ENCODE results near the gene CD109.
"Not testable (repeated sequence)": the region's sequence is repeated elsewhere in the genome, so short reads cannot be mapped to it uniquely, and the experiment has no call there.

CD109 gene

DNA sequence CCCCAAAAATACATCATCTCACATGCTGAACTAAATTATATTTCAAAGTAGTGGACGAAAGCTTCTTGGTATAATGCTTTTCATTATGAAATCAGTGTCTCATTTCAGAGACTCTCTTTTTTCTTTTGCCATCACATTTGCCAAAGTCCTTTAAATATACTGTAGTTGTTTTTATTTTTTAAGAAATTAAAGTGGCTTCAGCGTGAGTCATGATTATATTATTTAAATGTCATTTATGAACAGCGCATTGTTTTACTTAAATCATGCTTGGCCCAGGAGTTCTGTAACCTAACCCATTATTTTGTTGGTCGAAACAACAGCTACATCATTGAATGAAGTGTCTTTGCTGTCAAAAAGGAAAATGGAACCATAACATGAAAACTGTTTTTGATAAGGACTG, 100.9 kb downstream of the CD109 start:
- DNase-seq, result no peak

DNA sequence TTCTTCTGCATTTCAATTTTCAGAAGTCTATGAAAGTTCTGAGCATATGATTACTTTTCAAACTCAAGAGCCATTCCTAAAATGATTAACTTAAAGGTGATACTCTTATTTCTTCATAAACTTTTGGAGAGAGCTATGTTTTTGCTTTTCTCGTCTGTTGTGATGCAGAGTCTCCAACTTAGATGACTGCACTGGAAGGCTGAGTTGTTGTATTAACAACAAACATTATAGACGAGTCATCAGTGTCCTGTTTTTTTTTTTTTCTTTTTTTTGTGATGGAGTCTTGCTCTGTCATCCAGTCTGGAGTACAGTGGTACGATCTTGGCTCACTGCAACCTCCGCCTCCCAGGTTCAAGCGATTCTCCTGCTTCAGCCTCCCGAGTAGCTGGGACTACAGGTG, 101.9 kb downstream of the CD109 start:
- no peak for DNase-seq

DNA sequence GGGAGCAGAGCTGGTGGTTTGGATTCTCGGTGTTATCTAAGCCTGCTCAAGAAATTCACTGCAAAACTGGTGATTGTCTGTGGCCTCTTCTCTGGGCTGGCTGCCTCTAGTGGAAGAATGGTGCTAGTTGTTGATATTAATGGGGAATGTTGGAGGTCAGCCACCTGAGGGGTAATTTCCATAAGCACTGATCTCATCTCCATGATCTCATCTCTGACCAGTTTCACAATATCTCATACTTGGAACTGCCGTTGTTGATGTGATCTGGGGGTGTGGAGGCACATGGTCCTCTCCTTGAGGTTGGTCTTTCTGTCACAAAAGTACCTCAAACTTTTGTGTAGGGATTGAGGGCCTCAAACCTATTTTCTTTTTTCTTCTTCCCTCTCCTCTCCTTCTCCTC, 102.6 kb downstream of the CD109 start:
- no peak for DNase-seq

DNA sequence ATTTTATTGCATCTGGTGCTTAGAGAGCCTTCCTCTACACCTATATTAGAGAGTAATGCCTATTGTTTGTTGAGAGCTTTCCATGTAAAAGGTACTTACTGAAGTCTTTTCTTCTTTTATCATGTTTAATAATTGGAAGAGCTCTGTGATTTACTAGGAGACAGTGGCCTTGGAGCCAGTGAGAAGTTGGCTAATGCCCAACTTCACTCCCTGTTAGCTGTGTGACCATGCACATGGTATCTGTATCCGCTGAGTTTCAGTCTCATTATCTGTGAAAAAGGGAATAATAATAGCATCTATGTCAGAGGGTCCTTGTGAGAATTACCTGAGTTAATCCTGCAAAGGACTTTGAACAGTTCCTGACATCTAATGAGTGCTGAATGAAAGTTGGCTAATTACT, 105.0 kb downstream of the CD109 start:
- DNase-seq, result no peak

DNA sequence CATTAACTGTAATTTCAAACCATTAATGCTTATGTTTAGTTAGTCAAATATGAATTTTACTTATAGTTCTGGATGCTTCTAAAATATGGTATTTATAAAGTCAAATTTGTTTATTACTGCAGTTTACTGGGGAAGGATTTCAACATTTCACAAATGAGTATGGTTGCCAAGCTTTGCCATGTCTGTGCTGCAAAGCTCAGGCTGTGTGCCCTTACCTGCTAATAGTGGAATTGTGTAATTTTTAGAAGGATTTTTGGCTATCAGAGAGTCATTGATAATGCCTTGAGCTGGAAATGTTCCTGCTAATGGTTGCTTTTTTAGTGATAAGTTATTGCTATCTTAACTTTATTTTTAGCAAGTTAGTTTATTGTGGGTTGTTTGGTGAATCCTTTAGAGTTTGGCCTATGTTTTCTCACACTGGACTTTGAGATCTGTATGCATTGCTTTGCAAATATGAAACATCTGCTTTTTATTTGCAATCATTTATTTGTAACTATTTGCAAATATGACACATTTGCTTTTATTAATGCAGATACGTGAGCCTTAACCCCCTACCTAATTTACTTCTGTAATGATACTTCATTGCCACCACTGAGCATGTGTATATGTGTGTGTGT, 105.8 kb downstream of the CD109 start:
- DNase-seq, result no peak

DNA sequence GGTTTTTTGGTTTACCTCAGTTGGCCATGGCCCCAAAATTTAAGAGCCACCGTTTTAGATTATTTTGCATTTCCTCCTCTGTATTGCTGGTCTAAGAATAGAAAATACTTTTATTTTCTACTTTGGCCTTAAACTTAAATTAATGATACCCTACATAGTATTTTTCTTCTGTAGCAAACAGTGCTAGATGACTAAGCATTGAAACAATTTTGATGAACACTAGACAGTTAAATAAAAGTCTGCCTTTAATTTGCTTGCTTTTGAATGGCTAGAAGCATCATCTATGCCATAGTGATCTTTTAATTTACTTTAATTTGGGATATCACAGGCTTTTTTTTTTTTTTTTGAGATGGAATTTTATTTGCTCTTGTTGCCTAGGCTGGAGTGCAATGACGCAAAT, 106.4 kb downstream of the CD109 start:
- no peak for DNase-seq

DNA sequence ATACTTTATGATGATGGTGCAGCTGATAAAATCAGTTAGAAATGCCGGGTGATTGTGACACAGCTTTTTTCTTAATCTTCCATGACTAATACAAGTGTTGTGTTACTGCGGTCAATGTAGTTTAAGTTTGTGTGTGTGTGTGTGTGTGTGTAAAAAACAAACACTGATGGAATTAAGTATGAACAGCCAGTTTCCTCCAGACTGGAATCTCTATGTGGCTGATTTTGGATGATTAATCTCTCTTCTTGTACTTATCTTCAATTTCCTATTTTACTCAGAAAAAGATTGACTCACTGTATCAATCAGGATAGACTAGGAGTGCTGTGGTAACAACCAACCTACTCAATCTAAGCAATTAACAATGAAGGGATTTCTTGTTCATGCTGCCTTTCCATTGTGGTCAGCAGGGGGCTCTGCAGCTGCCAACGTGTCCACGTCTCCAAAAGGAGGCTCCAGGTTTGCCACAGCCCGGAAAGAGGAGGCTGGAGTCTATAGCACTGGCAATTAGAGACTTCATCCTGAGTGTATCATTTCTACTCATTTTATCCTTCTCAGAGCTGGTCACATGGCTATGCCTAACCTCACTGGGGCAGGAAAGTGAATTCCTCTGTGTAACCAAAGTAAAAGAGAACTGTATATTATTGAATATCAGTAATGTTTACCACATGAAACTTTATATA, 107.7 kb downstream of the CD109 start:
- DNase-seq, result no peak

DNA sequence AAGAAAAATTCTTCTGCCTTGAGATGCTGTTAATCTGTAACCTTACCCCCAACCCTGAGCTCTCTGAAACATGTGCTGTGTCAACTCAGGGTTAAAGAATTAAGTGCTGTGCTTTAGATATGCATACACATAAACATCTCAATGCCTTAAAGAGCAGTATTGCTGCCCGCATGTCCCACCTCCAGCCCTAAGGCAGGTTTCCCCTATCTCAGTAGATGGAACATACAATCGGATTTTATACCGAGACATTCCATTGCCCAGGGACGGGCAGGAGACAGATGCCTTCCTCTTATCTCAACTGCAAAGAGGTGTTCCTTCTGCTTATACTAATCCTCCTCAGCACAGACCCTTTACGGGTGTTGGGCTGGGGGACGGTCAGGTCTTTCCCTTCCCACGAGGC, 109.2 kb downstream of the CD109 start:
- DNase-seq, result not testable (repeated sequence)

DNA sequence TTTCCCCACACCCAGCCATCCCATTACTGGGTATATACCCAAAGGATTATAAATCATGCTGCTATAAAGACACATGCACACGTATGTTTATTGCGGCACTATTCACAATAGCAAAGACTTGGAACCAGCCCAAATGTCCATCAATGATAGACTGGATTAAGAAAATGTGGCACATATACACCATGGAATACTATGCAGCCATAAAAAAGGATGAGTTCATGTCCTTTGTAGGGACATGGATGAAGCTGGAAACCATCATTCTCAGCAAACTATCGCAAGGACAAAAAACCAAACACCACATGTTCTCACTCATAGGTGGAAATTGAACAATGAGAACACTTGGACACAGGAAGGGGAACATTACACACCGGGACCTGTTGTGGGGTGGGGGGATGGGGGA, 110.0 kb downstream of the CD109 start:
- DNase-seq, result not testable (repeated sequence)

DNA sequence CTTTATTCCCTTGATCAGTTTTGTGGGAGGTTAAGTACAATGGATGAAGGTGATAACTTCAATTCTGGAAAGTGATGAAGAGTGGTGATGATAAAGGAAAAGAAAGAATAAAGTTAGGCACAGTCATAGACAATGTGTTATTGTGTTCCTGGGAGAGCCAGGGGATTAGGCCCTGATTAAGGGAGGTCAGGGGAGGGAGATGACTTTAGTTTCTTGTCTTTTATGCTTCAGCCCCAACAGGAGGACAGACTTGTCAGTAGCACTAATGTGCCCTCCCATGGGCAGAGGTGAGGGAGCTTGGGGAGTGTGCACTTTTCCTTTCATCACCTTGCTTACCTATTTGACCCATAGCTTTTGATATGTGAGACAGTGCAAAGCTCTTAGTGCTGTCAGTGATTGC, 115.7 kb downstream of the CD109 start:
- DNase-seq, result no peak

DNA sequence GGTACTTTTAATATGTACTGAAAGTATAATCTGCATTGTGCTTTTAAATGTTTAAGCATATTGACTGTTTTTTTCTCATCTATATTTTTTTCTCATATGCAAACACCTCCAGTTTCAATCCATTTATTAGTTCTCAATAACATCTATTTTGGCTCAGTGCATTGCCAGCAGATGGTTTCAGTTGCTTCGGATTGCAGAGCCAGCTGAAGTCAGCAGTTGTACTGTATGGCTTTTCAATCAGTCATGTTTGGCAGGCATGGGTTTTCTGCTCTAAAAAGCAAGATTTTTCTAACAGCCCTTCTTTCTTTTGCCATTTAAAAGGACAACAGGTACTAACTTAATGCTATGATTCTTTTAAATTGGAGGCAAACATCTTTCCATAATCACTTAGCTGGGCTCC, 121.2 kb downstream of the CD109 start:
- no peak for DNase-seq

DNA sequence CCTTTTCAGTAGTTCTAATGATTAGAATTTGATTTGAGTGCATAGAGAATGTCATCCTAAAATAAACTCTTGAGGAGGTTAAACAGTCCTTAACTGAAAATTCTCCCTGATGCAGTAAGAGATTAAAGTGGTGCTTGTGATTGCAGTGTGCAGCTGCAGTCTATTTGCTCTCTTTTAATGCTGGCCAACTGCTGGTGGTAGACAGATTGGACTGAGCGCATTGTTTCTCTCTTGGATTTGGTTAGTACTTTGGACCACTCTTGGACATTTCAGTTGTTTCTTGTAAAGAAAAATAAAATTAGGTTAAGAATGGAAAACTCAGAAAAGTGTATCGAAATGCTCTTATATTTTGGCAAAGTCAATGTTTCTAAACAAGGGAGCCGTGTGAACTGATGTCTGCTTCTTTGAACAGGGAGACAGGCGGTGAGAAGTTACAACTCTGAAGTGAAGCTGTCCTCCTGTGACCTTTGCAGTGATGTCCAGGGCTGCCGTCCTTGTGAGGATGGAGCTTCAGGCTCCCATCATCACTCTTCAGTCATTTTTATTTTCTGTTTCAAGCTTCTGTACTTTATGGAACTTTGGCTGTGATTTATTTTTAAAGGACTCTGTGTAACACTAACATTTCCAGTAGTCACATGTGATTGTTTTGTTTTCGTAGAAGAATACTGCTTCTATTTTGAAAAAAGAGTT, 127.2 kb downstream of the CD109 start:
- DNase-seq, result no peak

DNA sequence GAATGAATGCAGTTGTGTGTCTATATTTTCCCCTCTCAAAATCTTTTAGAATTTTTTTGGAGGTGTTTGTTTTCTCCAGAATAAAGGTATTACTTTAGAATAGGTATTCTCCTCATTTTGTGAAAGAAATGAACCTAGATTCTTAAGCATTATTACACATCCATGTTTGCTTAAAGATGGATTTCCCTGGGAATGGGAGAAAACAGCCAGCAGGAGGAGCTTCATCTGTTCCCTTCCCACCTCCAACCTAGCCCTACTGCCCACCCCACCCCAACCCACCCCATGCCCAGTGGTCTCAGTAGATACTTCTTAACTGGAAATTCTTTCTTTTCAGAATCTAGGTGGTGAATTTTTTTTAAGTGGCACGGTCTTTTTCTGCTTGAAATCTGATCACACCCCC, 127.8 kb downstream of the CD109 start:
- DNase-seq, result no peak

DNA sequence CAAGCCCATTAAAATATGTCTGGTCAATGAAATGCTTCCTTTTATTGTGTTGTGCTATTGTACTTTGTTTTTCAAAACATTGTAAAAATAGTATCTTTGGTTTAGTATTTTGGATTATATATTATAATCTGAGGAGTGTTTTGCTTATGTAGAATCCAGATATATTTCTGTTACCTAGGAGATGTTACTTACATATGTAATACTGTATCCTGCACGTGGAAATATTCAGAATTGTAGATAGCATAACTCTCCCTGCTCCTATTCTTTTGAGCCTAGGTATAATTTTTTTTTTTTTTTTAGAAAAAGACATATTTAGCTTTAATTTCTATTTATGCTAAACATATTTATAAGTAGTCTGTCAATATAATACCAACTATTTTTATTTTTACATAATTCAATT, 130.6 kb downstream of the CD109 start:
- no peak for DNase-seq

DNA sequence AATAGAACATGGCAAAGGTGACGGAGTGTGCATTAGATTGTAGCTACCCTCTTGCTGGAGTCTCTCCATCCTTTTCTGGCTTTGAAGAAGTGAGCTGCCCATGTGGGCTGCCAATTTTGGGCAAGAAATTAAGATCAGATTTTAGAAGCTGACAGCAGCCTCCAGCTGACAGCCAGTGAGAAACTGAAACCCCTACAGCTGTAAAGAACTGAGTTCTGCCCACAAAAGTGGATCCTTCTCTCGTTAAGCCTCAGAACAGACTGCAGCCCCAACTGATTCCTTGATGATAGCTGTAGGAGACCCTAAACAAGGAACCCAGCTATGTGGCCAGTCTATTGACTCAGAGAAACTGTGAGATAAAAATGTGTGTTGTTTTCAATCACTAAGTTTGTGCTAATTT, 134.1 kb downstream of the CD109 start:
- DNase-seq, result no peak

DNA sequence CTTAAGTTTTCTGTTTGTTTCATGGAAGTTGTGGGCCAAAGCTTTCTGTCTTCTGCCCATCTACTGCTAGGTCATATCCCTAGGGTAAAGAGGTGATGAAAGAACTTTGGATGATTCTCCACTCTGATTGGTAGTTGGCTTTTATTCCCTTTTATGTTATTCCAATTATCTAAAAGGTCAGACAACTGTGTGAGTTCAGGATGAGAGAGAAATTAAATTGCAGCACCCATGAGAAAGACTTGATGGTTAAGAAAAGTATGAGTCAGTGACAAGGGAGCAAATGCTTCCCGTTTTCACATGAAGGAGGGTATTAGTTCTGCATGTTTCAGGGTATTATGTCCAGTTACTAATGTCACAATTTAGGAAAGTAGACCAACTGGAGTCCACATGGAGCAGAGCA, 136.3 kb downstream of the CD109 start:
- DNase-seq, result no peak

DNA sequence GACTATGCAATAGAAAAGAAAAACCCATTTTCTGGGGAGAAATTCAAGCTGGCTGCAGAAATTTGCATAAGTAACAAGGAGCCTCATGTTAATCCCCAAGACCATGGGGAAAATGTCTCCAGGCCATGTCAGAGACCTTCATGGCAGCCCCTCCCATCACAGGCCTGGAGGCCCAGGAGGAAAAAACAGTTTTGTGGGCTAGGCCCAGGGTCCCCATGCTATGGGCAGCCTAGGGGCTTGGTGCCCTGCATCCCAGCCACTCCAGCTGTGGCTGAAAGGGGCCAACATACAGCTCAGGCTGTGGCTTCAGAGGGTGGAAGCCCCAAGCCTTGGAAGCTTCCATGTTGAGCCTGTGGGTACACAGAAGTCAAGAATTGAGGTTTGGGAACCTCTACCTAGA, 148.7 kb downstream of the CD109 start:
- DNase-seq, result not testable (repeated sequence)

DNA sequence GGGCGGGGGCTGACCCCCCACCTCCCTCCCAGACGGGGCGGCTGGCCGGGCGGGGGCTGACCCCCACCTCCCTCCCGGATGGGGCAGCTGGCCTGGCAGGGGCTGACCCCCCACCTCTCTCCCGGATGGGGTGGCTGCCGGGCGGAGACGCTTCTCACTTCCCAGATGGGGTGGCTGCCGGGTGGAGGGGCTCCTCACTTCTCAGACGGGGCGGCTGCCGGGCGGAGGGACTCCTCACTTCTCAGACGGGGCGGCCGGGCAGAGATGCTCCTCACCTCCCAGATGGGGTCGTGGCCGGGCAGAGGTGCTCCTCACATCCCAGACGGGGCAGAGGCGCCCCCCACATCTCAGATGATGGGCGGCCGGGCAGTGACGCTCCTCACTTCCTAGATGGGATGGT, 155.0 kb downstream of the CD109 start:
- DNase-seq, result not testable (repeated sequence)

DNA sequence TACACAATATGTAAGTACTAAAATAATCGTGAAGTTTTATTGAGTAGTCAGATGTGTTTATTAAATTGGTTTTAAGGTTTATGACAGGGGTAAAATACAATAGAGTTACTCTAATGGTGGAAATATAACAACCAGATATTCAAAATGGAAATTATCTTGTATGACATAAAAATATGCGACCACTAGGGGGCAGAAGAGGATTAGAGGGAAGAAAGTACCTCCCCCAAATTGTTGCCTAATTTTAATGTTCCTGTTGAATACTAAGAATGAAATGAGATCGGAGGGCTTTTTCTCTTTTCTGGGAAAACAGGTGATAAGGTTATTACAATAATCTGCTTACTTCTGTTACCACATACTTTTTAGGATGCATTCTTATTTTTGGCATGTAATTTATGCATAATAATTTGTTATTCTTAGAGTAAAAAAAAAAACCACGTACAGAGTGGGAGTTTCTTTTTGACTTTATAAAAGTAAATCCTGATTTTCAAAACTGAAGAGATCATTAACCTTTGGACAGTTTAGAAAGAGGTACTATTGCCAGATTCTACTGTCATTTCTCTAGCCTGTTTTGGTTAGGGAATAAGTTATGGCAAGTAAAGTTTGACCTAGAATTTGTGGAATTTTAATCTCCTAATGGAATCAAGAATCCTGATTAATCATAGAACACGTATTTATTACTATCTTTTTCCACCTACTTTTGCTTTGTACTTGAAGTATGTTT, 159.2 kb downstream of the CD109 start:
- DNase-seq, result no peak

DNA sequence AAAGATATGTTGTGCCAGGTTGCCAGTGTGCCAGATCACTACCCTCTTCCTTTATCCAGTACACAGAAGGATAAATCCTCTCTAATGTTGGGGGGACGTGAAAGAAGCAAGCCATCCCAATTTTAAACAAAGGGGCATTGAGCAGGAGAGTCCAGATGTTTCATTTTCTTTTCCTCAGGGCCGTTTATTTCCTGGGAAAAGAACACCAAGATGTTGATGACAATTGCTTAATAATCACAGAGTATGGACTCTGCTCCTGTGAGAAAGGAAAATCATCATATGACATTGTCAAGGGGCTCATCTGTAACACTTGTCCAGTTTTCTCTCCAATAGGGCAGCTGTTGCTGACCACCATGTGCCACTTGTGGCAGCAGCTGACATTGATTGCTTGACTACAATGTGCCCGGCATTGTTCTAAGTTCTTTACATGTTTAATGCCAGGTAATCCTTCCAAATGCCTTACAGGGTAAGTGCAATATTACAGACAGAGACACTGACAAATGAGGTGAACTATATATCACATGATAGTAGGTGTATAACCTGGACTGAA, 161.4 kb downstream of the CD109 start:
- DNase-seq, result no peak

DNA sequence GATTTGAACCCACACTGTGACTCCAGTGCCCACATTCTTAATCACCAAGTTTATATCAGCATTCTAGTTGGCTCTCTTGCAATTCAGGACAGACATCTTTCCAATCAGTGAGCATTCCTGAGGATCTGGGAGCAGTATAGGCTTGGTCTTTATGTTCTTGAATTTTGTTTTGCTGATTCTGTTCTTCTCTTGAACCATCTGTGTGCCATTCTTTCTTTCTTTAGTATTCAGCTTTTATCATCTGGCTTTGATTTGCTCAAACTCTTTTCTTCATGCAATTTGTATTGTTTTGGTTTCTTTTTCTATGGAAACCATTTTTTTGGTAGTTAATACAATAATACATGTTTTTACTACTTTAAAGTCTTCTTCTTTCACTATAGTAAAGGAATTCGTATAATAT, 162.4 kb downstream of the CD109 start:
- DNase-seq, result no peak

DNA sequence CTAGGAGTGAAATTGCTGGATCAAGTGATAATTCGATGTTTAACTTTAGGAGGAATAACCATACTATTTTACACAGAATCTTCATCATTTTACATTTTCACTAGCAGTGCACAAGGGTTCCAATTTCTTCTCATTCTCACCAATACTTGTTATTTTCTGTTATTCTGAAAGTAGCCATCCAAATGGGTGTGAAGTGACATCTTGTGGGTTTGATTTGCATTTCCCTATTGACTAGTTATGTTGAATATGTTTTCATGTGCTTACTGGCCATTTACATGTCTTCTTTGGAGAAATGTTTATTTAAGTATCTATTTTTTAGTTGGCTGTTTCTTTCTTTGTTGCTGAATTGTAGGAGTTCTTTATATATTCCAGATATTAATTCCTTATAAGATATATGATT, 164.3 kb downstream of the CD109 start:
- no peak for DNase-seq

DNA sequence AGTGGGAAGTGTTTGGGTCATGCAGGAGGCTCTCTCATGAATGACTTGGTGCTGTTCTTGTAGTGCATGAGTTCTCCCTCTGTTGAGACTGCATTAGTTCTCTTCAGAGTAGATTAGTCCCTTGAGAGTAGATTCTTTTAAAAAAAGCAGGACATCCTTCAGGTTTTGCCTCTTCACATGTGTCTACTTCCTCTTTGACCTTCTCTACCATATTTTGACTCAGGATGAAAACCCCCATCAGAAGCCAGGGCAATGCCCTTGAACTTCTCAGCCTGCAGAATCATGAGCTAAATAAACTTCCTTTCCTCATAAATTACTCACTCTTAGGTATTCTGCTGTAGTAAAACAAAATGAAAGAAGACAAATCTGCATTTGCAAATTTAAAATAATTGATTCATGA, 170.3 kb downstream of the CD109 start:
- DNase-seq, result no peak

DNA sequence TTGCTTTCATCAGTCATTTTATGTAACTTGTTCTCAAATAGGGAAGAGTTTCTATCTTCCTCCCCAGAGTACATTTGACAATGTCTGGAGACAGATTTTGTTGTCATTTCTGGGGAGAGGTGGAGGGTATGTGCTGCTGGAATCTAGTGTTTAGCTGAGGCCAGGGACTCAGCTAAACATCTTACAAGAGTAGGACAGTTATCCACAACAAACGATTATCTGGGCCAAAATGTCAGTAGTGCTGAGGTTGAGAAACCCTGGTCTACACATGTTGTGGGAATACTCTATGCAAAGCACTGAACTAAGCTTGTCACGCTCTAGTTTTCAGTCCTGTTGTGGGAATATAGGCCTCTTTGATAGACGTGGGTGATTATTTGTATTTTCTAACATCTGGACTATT, 171.4 kb downstream of the CD109 start:
- no peak for DNase-seq

Measured in activated T-cell treated with anti-CD3 and anti-CD28 coated beads for 4 hours (primary cell).